ENCODE data around the gene SF3B1.

DNA sequence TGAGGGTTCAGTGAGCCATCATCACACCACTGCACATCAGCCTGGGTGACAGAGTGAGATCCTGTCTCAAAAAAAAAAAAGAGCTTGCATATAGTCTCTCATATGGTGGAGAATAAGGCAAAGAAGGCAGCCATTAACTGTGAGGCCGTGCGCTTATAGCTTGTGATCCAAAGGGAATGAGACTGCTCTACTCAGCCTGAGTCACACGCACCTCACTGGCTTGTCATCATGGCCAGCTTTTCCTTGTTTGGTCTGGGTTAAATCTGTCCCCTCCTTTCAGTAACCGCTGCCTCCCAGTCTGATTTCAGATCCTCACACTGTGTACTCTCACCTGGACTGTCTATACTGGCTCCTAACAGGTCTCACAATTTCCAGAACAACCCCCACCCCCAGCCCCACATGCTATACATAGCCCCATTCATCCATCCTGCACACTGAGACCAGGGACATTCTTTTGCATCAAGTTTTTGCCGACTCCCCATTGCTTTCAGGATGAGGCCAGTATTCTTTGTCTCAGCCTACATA, 88.9 kb downstream of the SF3B1 start:
- TF ChIP-seq, protein P1, sequence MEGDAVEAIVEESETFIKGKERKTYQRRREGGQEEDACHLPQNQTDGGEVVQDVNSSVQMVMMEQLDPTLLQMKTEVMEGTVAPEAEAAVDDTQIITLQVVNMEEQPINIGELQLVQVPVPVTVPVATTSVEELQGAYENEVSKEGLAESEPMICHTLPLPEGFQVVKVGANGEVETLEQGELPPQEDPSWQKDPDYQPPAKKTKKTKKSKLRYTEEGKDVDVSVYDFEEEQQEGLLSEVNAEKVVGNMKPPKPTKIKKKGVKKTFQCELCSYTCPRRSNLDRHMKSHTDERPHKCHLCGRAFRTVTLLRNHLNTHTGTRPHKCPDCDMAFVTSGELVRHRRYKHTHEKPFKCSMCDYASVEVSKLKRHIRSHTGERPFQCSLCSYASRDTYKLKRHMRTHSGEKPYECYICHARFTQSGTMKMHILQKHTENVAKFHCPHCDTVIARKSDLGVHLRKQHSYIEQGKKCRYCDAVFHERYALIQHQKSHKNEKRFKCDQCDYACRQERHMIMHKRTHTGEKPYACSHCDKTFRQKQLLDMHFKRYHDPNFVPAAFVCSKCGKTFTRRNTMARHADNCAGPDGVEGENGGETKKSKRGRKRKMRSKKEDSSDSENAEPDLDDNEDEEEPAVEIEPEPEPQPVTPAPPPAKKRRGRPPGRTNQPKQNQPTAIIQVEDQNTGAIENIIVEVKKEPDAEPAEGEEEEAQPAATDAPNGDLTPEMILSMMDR (IDR thresholded peaks at IDR 0.05 in 4 of 5, conservative IDR thresholded peaks at IDR 0.05 in 1 of 5) = no peak
- TF ChIP-seq POLR2A (IDR thresholded peaks at IDR 0.05) = no peak

Data from gastrocnemius medialis (tissue), 4 donors.